Psoas muscle (tissue), 8 donors: ENCODE measurements around the gene THAP4. TPM values are rescaled to one million over a fixed set of nuclear protein-coding genes. Genes with fewer than 3 reads are reported as not detected.

Source experiments
- ATAC-seq, 4 donors: fragments of 200-7000 bp; cut with Tn5 transposase; one replicate each; pipeline ENCODE4 v1.9.1; 2020; ENCODE audit warnings: moderate library complexity in 3 of 4, mild to moderate bottlenecking in 2 of 4
- DNase-seq, 2 donors: peaks; one replicate each; pipeline ENCODE4 v3.0.0-alpha.2; 2020
- H3K27ac ChIP-seq: fragments of 200-600 bp; one replicate; pipeline ENCODE4 v1.8.0; 2022
- H3K27me3 ChIP-seq, 3 donors: fragments of 200-600 bp in 1 of 3; one replicate each; pipeline versions ENCODE4 v1.6.1 to v1.8.0; 2013 to 2022; ENCODE audit warnings: low read length in 2 of 3, mild to moderate bottlenecking in 2 of 3, moderate library complexity in 1 of 3; ENCODE audit not compliant: insufficient read depth in 3 of 3
- H3K36me3 ChIP-seq, 2 donors: fragments of 200-600 bp in 1 of 2; one replicate each; pipeline versions ENCODE4 v1.6.1 to v1.8.0; 2013 to 2022; ENCODE audit warnings: low read depth in 1 of 2, mild to moderate bottlenecking in 1 of 2, moderate library complexity in 1 of 2; ENCODE audit not compliant: insufficient read depth in 1 of 2
- H3K4me1 ChIP-seq: fragments of 200-600 bp; one replicate; pipeline ENCODE4 v1.8.0; 2022
- H3K4me3 ChIP-seq: fragments of 200-600 bp; one replicate; pipeline ENCODE4 v1.8.0; 2022; ENCODE audit warnings: mild to moderate bottlenecking
- H3K9me3 ChIP-seq: fragments of 200-600 bp; one replicate; pipeline ENCODE4 v1.8.0; 2022
- WGBS, 3 donors: extraction: QIAGEN DNeasy Blood & Tissue Kit; methylation state at CpG; one replicate each; pipeline versions ENCODE4 v1.1.6 to v1.1.7; 2013; 5-methylcytosine and 5-hydroxymethylcytosine counted together
- intact Hi-C, 2 donors: fragments of 100-400 bp; cut with DNase I; formaldehyde crosslinking; loops; one replicate each; pipeline versions ENCODE4 v1.11.0 to v1.14.2; 2022
- polyA plus RNA-seq, 3 donors: library from polyadenylated mRNA; stranded (reverse); fragments of 200-250 nt; gene quantifications; one replicate each; pipeline ENCODE4 v1.2.3, GENCODE V29; 2013
- total RNA-seq, 4 donors: library from RNA; stranded (reverse); fragmentation: NEBNext Ultra II Directional in 2 of 4; extraction: Animal tissue kit (Norgen Biotek cat#: 25700) in 2 of 4; gene quantifications; one replicate each; pipeline versions ENCODE4 v1.2.1 to v1.2.4, GENCODE V29; 2021 to 2023
- TF ChIP-seq, protein P1 (sequence below): fragments of 200-600 bp; IDR thresholded peaks from one replicate; pipeline ENCODE4 v1.8.0; 2022; ENCODE audit warnings: antibody characterized with exemption
- donor health status: healthy with polysubstance abuse.
- donor health status: DM: no; HTN: no; CAD: no; lungs with moderate emphysema.
- donor health status: Bipolar disorder and iron deficiency.
- donor health status: healthy.
- donor health status: DM: yes; HTN: yes; CAD: no.
- donor health status: DM: no; HTN: no; CAD: no.
- donor health status: DM: no; HTN: no; CAD: no.
- donor health status: DM: yes; HTN: yes; CAD: no.

The THAP4 gene
- total and polyA plus RNA-seq, 7 donors: 64.9 to 133 (median 89.6) TPM

DNA sequence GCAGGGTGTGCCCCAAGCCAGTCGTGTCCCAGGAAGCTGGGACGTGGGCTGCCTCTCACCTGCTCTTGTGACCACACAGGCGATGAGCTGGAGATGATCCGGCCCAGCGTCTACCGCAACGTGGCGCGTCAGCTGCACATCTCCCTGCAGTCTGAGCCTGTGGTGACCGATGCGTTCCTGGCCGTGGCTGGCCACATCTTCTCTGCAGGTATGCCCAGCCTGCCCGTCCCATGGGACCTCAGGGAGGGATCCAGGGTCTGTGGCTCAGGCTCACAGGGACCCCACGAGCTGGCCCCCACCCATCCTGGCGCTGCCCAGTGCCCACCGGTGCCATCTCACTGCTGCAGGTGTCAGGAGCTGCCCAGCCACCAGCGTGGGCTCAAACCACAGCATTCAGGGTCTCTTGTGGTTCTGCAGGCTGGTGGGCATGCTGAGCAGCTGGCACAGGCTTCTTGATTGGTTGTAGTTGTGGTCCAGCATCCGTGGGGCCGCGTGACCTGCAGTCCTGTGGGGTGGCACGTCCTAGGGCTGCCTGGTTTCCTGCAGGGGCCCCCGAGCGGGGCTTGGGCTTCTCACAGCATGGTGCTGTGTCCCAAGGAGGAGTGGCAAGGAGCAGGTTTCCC, 74.6 kb downstream of the THAP4 start:
- H3K9me3 ChIP-seq: no peaks in the 10 kb centered on the region
- TF ChIP-seq, protein P1, sequence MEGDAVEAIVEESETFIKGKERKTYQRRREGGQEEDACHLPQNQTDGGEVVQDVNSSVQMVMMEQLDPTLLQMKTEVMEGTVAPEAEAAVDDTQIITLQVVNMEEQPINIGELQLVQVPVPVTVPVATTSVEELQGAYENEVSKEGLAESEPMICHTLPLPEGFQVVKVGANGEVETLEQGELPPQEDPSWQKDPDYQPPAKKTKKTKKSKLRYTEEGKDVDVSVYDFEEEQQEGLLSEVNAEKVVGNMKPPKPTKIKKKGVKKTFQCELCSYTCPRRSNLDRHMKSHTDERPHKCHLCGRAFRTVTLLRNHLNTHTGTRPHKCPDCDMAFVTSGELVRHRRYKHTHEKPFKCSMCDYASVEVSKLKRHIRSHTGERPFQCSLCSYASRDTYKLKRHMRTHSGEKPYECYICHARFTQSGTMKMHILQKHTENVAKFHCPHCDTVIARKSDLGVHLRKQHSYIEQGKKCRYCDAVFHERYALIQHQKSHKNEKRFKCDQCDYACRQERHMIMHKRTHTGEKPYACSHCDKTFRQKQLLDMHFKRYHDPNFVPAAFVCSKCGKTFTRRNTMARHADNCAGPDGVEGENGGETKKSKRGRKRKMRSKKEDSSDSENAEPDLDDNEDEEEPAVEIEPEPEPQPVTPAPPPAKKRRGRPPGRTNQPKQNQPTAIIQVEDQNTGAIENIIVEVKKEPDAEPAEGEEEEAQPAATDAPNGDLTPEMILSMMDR: no peak
- intact Hi-C loops: no loop called here
- 85 to 92% (median 88%) methylated on average over 20 to 23 of the region's 23 CpGs for WGBS, 3 donors
- ATAC-seq: no peak
- peaks cover 0 to 33% (median 11%) of the 10 kb centered on the region in 3 donors for H3K27me3 ChIP-seq
- H3K36me3 ChIP-seq: no peaks in the 10 kb centered on the region
- H3K4me3 ChIP-seq: no peak overlapping the region
- peak in 1 of 2 donors; percentile 42 for DNase-seq
- no peak overlapping the region for H3K27ac ChIP-seq
- H3K4me1 ChIP-seq: peaks cover 11% of the 10 kb centered on the region

DNA sequence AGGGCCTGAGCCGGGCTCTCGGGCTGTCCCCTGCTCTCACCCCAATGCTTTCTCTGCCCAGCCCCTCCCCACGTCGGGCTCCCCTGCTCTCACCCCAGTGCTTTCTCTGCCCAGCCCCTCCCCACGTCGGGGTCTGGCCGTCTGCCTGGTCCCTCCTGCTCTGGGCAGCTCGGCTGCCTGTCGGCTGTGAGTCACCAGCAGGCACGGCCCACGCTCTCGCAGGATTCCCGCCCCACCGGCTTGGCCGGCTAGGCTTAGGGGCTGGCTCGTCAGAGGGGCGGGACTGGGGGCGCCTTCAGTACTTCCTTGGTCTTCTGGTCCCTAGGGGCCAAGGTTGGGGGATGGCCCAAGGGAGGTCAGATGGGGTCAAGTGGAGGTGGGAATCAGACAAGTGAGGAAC, 75.1 kb downstream of the THAP4 start:
- no peaks in the 10 kb centered on the region for H3K9me3 ChIP-seq
- H3K27me3 ChIP-seq: peaks cover 0 to 39% (median 13%) of the 10 kb centered on the region in 3 donors
- ATAC-seq (peak; percentile 42 to 52 (median 43)), DNase-seq (peak; percentile 61 to 63)
- TF ChIP-seq, protein P1: no peak
- H3K36me3 ChIP-seq: no peaks in the 10 kb centered on the region
- H3K4me3 ChIP-seq: no peak overlapping the region
- no peak overlapping the region for H3K27ac ChIP-seq
- WGBS, 3 donors: 38 to 50% (median 38%) methylated on average over 16 to 18 of the region's 18 CpGs
- intact Hi-C loops: no loop called here
- H3K4me1 ChIP-seq: peaks cover 11% of the 10 kb centered on the region

DNA sequence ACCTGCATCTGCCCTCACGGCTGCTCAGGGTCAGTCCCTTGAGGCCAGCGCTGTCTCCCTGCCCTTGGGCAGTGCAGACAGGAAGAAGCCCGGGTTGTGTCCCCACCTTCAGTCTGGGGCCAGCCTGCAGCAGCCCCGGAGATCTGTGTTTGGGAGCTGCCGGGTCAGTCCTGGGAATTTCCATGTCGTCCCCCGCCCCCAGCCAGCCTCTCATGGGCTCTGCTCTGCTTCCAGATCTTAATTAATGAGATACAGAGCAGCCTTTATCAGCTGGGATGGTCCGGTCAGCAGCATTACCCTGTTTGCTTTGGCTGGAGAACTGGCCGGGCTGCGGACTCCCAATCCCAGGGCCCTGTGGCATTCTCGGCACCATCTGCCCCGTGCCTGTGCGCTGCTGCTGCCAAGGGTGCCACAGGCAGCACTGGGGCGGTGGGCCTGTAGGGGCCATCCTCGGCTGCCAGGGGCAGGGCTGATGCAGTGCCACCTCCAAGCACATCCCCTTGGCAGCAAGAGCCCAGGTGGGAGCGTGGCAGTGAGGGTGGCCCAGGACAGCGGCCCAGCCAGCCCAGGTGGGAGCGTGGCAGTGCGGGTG, 76.0 kb downstream of the THAP4 start:
- ATAC-seq: no peak
- TF ChIP-seq, protein P1: no peak
- DNase-seq: no peak
- Histone ChIP-seq H3K4me1 (peaks cover 11% of the 10 kb centered on the region), H3K4me3 (no peak overlapping the region), H3K36me3 (no peaks in the 10 kb centered on the region), H3K27me3 (peaks cover 0 to 47% (median 13%) of the 10 kb centered on the region in 3 donors), H3K9me3 (peaks cover 5% of the 10 kb centered on the region), H3K27ac (no peak overlapping the region)
- intact Hi-C loops: no loop called here
- WGBS, 3 donors: 39 to 69% (median 54%) methylated on average over 16 to 19 of the region's 19 CpGs

DNA sequence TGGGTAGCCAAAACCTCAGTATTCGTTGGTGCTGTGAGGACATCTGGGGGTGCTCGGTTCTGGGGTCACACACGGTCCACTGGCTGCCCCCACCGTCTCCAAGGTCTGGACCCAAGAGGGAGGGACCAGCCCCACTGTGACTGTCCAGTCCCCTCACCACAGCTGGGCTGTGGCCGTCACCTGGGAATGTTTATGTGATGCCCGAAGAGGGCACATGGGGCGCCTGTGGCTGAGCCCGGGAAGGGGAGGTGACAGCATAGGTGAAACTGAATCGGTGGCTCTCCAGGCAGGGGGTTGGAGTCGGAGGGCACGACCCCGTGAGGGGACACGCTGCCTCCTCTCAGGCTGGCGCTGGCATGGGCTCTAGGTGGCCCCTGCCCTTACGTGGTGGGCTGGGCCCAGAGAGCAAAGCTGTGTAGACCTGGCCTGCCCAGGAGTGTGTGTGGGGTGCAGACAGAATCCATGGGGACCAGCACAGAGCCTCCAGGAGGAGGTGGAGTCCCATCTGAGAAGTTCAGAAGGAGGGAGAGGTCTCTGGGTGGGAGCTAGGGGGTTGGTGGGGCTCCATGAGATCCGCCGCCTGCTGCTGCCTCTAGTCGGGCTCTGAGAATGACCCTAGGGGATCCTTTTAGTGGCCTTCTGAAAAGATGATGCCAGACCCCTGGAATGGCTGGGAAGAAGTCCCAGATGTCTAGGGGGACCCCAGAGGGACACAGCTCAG, 76.6 kb downstream of the THAP4 start:
- Histone ChIP-seq H3K27ac (no peak overlapping the region), H3K9me3 (peaks cover 5% of the 10 kb centered on the region), H3K27me3 (peaks cover 0 to 49% (median 13%) of the 10 kb centered on the region in 3 donors), H3K4me3 (peak overlapping the region; percentile 70), H3K36me3 (no peaks in the 10 kb centered on the region), H3K4me1 (peaks cover 14% of the 10 kb centered on the region)
- TF ChIP-seq, protein P1: no peak
- DNase-seq: no peak
- intact Hi-C loops: no loop called here
- no peak for ATAC-seq
- WGBS, 3 donors: 59 to 71% (median 63%) methylated on average over 18 of the region's 18 CpGs
